Keratinocyte (primary cell): ENCODE data around the gene MME. TPM values are rescaled to one million over a fixed set of nuclear protein-coding genes. Genes with fewer than 3 reads are reported as not detected.

ENCODE experiments used
- DNase-seq: peaks from one replicate; pipeline ENCODE4 v3.0.0-alpha.2; 2011; ENCODE audit warnings: low read depth, missing footprints, low spot score
- FAIRE-seq: peaks from 2 replicates; lab custom pipeline; 2011; peaks lifted over from hg19 to GRCh38; lab: Jason Lieb, UNC
- H2AFZ ChIP-seq: 2 replicates; pipeline ENCODE4 v1.6.0; 2012; ENCODE audit warnings: low read length, control low read depth, inconsistent platforms; ENCODE audit not compliant: control insufficient read depth
- H3K27ac ChIP-seq: 2 replicates; pipeline ENCODE4 v1.5.1; 2011; ENCODE audit warnings: low read length; ENCODE audit not compliant: control insufficient read depth, insufficient read depth
- H3K27me3 ChIP-seq: 3 replicates; pipeline ENCODE4 v1.6.0; 2011; ENCODE audit warnings: low read length; ENCODE audit not compliant: control insufficient read depth, insufficient read depth; ENCODE audit errors: extremely low read depth
- H3K36me3 ChIP-seq, 2 experiments: 2 replicates in 1 of 2; 3 replicates in 1 of 2; pipeline ENCODE4 v1.5.1; 2011; ENCODE audit warnings: low read length in 2 of 2, mild to moderate bottlenecking in 1 of 2; ENCODE audit not compliant: control insufficient read depth in 2 of 2, insufficient read depth in 2 of 2; ENCODE audit errors: extremely low read depth in 1 of 2
- H3K4me1 ChIP-seq: 3 replicates; pipeline ENCODE4 v1.5.1; 2011; ENCODE audit warnings: low read length; ENCODE audit not compliant: control insufficient read depth, insufficient read depth; ENCODE audit errors: extremely low read depth
- H3K4me2 ChIP-seq: 3 replicates; pipeline ENCODE4 v1.6.0; 2011; ENCODE audit warnings: low read depth, low read length; ENCODE audit not compliant: control insufficient read depth, insufficient read depth; ENCODE audit errors: extremely low read depth
- H3K4me3 ChIP-seq, 3 experiments: fragments of 200-600 bp in 1 of 3; sonication (generic) in 1 of 3; 2 replicates in 2 of 3; 3 replicates in 1 of 3; pipeline ENCODE4 v1.5.1; 2011 to 2016; ENCODE audit warnings: low read length in 3 of 3, mild to moderate bottlenecking in 3 of 3, control low read depth in 2 of 3, inconsistent platforms in 1 of 3, low read depth in 1 of 3, mixed read lengths in 1 of 3, mixed run types in 1 of 3, moderate library complexity in 1 of 3; ENCODE audit not compliant: control insufficient read depth in 2 of 3, insufficient read depth in 2 of 3; ENCODE audit errors: extremely low read depth in 1 of 3
- H3K79me2 ChIP-seq: 2 replicates; pipeline ENCODE4 v1.6.0; 2012; ENCODE audit warnings: low read length; ENCODE audit not compliant: control insufficient read depth, insufficient read depth
- H3K9ac ChIP-seq: 3 replicates; pipeline ENCODE4 v1.6.0; 2011; ENCODE audit warnings: low read length; ENCODE audit not compliant: control insufficient read depth, insufficient read depth; ENCODE audit errors: extremely low read depth
- H3K9me1 ChIP-seq: 3 replicates; pipeline ENCODE4 v1.6.0; 2011; ENCODE audit warnings: low read length; ENCODE audit not compliant: control insufficient read depth, insufficient read depth; ENCODE audit errors: extremely low read depth
- H3K9me3 ChIP-seq: 2 replicates; pipeline ENCODE4 v1.5.1; 2012; ENCODE audit warnings: low read depth, low read length; ENCODE audit not compliant: control insufficient read depth
- H4K20me1 ChIP-seq: 3 replicates; pipeline ENCODE4 v1.6.0; 2011; ENCODE audit warnings: low read length; ENCODE audit not compliant: control insufficient read depth, insufficient read depth; ENCODE audit errors: extremely low read depth
- CTCF ChIP-seq, 3 experiments: IDR thresholded peaks in 1 of 3; conservative IDR thresholded peaks in 1 of 3; optimal IDR thresholded peaks in 1 of 3; 2 replicates in 2 of 3; 3 replicates in 1 of 3; pipeline versions ENCODE3 to v1.5.1; 2011; ENCODE audit warnings: low read length in 3 of 3, mild to moderate bottlenecking in 3 of 3, moderate library complexity in 2 of 3, control low read depth in 1 of 3, inconsistent platforms in 1 of 3; ENCODE audit not compliant: insufficient read depth in 2 of 3; ENCODE audit errors: extremely low read depth in 1 of 3
- EZH2 ChIP-seq: IDR thresholded peaks from one replicate; pipeline ENCODE4 v1.6.1; 2012; ENCODE audit warnings: inconsistent platforms, mild to moderate bottlenecking, low read length, moderate library complexity
- dilution Hi-C: fragments of 300-500 bp; cut with MboI; formaldehyde crosslinking; loops from one replicate; pipeline ENCODE4 v1.7.0; 2020; ENCODE audit warnings: low sequenced_read_pairs; ENCODE audit not compliant: extremely low pct_ligation_motif_present
- polyA plus RNA-seq, 5 experiments: library from polyadenylated mRNA; depleted of rRNA in 3 of 5; stranded (reverse) in 3 of 5; stranded (forward) in 1 of 5; unstranded in 1 of 5; fragments of >200 nt; gene quantifications; 1 replicate in 1 of 5; 2 replicates in 3 of 5; 3 replicates in 1 of 5; pipeline versions ENCODE4 v1.2.1 to v1.2.3, GENCODE V29; 2011 to 2012; ENCODE audit warnings: missing spikeins in 2 of 5, low read depth in 1 of 5, low replicate concordance in 1 of 5

The MME gene
- polyA plus RNA-seq, 1 donor (not counting 4 experiments of a cell fraction or from before 2014, with no cell fraction given) = 2.0 TPM

DNA sequence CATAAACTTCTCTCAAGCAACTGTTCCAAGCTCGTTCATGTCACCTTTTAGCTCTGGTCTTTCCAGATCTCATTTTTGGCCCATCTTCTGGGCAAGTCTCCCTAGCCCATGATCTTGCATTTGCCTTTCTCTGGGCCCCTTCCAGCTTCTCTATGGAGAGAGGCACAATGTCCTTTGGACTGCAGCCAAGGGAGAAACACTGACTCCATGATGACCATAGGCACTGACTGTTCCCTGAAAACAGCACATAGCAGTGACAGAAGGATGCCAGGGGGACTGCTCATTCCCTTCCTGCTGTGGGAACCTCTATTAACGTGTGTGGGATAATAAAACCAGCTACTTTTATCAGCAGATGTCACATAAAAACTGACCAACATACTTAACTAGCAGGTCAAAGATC is 153.1 kb downstream of the MME start:
- FAIRE-seq (no peak), DNase-seq (no peak)
- no peaks in the 10 kb centered on the region for H4K20me1 ChIP-seq
- no peaks in the 10 kb centered on the region for H3K9me3 ChIP-seq
- dilution Hi-C loops = no loop called here
- H3K4me1 ChIP-seq = no peaks in the 10 kb centered on the region
- H3K9ac ChIP-seq = no peak overlapping the region
- TF ChIP-seq EZH2 = no peak
- TF ChIP-seq CTCF (optimal IDR thresholded peaks at IDR 0.05 in 1 of 3, IDR thresholded peaks at IDR 0.05 in 1 of 3, conservative IDR thresholded peaks at IDR 0.05 in 1 of 3; ENCODE audit: extremely low read depth in 1 of 3, insufficient read depth in 2 of 3, low read length in 3 of 3) = no peak
- no peak overlapping the region for H3K27ac ChIP-seq
- no peaks in the 10 kb centered on the region for H3K36me3 ChIP-seq
- H3K4me2 ChIP-seq = no peak overlapping the region
- H3K27me3 ChIP-seq = no peaks in the 10 kb centered on the region
- no peak overlapping the region for H2AFZ ChIP-seq
- H3K79me2 ChIP-seq = no peaks in the 10 kb centered on the region
- H3K9me1 ChIP-seq = no peaks in the 10 kb centered on the region
- H3K4me3 ChIP-seq = no peak overlapping the region

Other genes with a start within 250 kb of the MME start
- not detected in 3 replicates for gene STRIT1, start 213.4 kb downstream of the MME start, polyA plus RNA-seq